Stimulated activated CD8-positive, alpha-beta memory T cell treated with anti-CD3 and anti-CD28 coated beads, Interleukin-12 subunit alpha, Interleukin-12 subunit beta, amount 100 ng/mL, for 24 hours (primary cell): Measurements from ENCODE around the gene PIP.
"Not testable (repeated sequence)": the region's sequence is repeated elsewhere in the genome, so short reads cannot be mapped to it uniquely, and the experiment has no call there.

Experiments used
- DNase-seq: peaks from one replicate; pipeline ENCODE4 v3.0.0-alpha.2; 2020; ENCODE audit errors: extremely low read depth

The PIP gene

GRCh38 chr7:143177374-143178119 is 45.7 kb downstream of the PIP start:
- DNase-seq = no peak

GRCh38 chr7:143180771-143181170 is 48.9 kb downstream of the PIP start:
- DNase-seq = not testable (repeated sequence)

- DNase-seq = no peak
Observed at GRCh38 chr7:143181349-143181748, 49.5 kb downstream of the PIP start.

GRCh38 chr7:143183024-143183423 is 51.1 kb downstream of the PIP start, which contains the start of gene TAS2R39:
Gene TAS2R39 (plus strand): TSS chr7:143183419. CDS start chr7:143183419, 0 bp downstream.
- DNase-seq = no peak

GRCh38 chr7:143185551-143185950 is 53.7 kb downstream of the PIP start:
- no peak for DNase-seq

GRCh38 chr7:143188994-143189393 is 57.1 kb downstream of the PIP start:
- DNase-seq = no peak
